ENCODE data around the gene UBE2Q1.

UBE2Q1 gene

GRCh38 chr1:154584267-154584994, 26.0 kb upstream of the UBE2Q1 start:
- ATAC-seq, result peak; percentile 78

GRCh38 chr1:154583773-154584172, 25.3 kb upstream of the UBE2Q1 start:
- H3K27ac Mint-ChIP-seq, result peak overlapping the region; percentile 53
- H3K4me3 Mint-ChIP-seq, result no peak overlapping the region
- peaks cover 29% of the 10 kb centered on the region for H3K4me1 Mint-ChIP-seq
- H3K36me3 Mint-ChIP-seq, result peaks cover 90% of the 10 kb centered on the region
- H3K9me3 Mint-ChIP-seq, result no peaks in the 10 kb centered on the region
- H3K27me3 Mint-ChIP-seq, result no peaks in the 10 kb centered on the region
- no peak for ATAC-seq

More at GRCh38 chr1:154584267-154584994, 26.0 kb upstream of the UBE2Q1 start:
- Mint-ChIP-seq H3K27me3 (no peaks in the 10 kb centered on the region), H3K36me3 (peaks cover 90% of the 10 kb centered on the region), H3K4me1 (peaks cover 29% of the 10 kb centered on the region), H3K4me3 (no peak overlapping the region), H3K27ac (peak overlapping the region; percentile 53), H3K9me3 (no peaks in the 10 kb centered on the region)

GRCh38 chr1:154582885-154583284, 24.4 kb upstream of the UBE2Q1 start:
- Mint-ChIP-seq H3K27ac (no peak overlapping the region), H3K9me3 (no peaks in the 10 kb centered on the region), H3K4me1 (peaks cover 29% of the 10 kb centered on the region), H3K36me3 (peaks cover 85% of the 10 kb centered on the region), H3K4me3 (no peak overlapping the region), H3K27me3 (no peaks in the 10 kb centered on the region)
- no peak for ATAC-seq

- Mint-ChIP-seq H3K27ac (no peak overlapping the region), H3K4me3 (no peak overlapping the region), H3K4me1 (peaks cover 29% of the 10 kb centered on the region), H3K27me3 (no peaks in the 10 kb centered on the region), H3K36me3 (peaks cover 73% of the 10 kb centered on the region), H3K9me3 (no peaks in the 10 kb centered on the region)
- no peak for ATAC-seq
These were observed 23.3 kb upstream of the UBE2Q1 start for GRCh38 chr1:154581766-154582165.

GRCh38 chr1:154579374-154579773, 20.9 kb upstream of the UBE2Q1 start:
- H3K27ac Mint-ChIP-seq, result no peak overlapping the region
- H3K4me1 Mint-ChIP-seq, result peaks cover 14% of the 10 kb centered on the region
- H3K36me3 Mint-ChIP-seq, result peaks cover 49% of the 10 kb centered on the region
- no peaks in the 10 kb centered on the region for H3K9me3 Mint-ChIP-seq
- no peak overlapping the region for H3K4me3 Mint-ChIP-seq
- H3K27me3 Mint-ChIP-seq, result peaks cover 4% of the 10 kb centered on the region
- no peak for ATAC-seq

- H3K4me3 Mint-ChIP-seq, result no peak overlapping the region
- peaks cover 37% of the 10 kb centered on the region for H3K36me3 Mint-ChIP-seq
- H3K9me3 Mint-ChIP-seq, result no peaks in the 10 kb centered on the region
- H3K27me3 Mint-ChIP-seq, result peaks cover 15% of the 10 kb centered on the region
- peaks cover 8% of the 10 kb centered on the region for H3K4me1 Mint-ChIP-seq
- no peak for ATAC-seq
- no peak overlapping the region for H3K27ac Mint-ChIP-seq
These were observed 19.6 kb upstream of the UBE2Q1 start for GRCh38 chr1:154578058-154578418.

DNA sequence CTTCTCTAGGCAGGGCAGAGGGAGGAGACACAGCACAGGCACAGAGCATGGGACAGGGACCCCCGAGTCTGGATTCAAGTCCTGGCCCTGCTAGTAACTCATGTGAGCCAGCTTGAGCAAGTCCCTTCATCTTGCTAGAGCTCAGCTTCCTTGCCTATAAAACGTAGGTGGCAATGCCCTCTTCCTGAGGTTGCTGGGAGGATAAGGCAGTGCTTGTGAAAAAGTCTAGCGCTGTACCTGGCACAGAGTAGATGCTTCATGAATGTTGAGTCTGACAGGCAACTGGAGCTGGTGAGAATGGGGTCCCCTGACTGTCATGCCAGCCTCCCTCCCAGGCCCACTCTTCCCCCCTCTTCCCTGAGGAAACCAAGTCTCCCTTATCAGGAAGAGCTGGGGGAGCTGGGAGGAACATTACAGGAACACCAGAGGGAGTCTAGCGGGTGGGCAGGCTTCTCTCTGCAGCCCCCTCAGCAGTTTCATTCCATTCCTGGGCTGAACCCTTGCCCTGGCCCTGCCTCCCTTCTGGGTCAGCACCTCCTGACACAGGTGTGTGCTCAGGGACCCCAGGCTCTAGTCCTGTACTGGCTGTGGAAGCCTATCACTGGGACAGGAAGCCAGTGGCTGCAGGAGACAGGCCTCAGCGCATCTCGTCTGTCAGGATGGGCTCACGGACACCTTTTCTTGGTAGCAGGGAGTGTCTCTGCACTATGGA, 19.0 kb upstream of the UBE2Q1 start:
- H3K4me1 Mint-ChIP-seq, result peaks cover 8% of the 10 kb centered on the region
- peaks cover 36% of the 10 kb centered on the region for H3K36me3 Mint-ChIP-seq
- H3K27me3 Mint-ChIP-seq, result peaks cover 16% of the 10 kb centered on the region
- H3K27ac Mint-ChIP-seq, result no peak overlapping the region
- H3K9me3 Mint-ChIP-seq, result no peaks in the 10 kb centered on the region
- no peak for ATAC-seq
- no peak overlapping the region for H3K4me3 Mint-ChIP-seq

GRCh38 chr1:154575951-154576566, 17.6 kb upstream of the UBE2Q1 start:
- Mint-ChIP-seq H3K4me3 (no peak overlapping the region), H3K4me1 (peaks cover 8% of the 10 kb centered on the region), H3K9me3 (no peaks in the 10 kb centered on the region), H3K27ac (no peak overlapping the region), H3K27me3 (peaks cover 30% of the 10 kb centered on the region), H3K36me3 (peaks cover 24% of the 10 kb centered on the region)
- ATAC-seq, result peak; percentile 7

GRCh38 chr1:154575147-154575927, 16.9 kb upstream of the UBE2Q1 start:
- peaks cover 17% of the 10 kb centered on the region for H3K36me3 Mint-ChIP-seq
- ATAC-seq, result no peak
- H3K4me1 Mint-ChIP-seq, result peaks cover 8% of the 10 kb centered on the region
- H3K9me3 Mint-ChIP-seq, result no peaks in the 10 kb centered on the region
- no peak overlapping the region for H3K4me3 Mint-ChIP-seq
- no peak overlapping the region for H3K27ac Mint-ChIP-seq
- peaks cover 33% of the 10 kb centered on the region for H3K27me3 Mint-ChIP-seq

- H3K9me3 Mint-ChIP-seq, result no peaks in the 10 kb centered on the region
- peaks cover 13% of the 10 kb centered on the region for H3K36me3 Mint-ChIP-seq
- no peak for ATAC-seq
- H3K4me3 Mint-ChIP-seq, result no peak overlapping the region
- peaks cover 8% of the 10 kb centered on the region for H3K4me1 Mint-ChIP-seq
- peaks cover 33% of the 10 kb centered on the region for H3K27me3 Mint-ChIP-seq
- H3K27ac Mint-ChIP-seq, result no peak overlapping the region
These were observed 16.3 kb upstream of the UBE2Q1 start for GRCh38 chr1:154574716-154575115.

GRCh38 chr1:154573168-154573510, 14.7 kb upstream of the UBE2Q1 start:
- peaks cover 40% of the 10 kb centered on the region for H3K27me3 Mint-ChIP-seq
- H3K4me3 Mint-ChIP-seq, result no peak overlapping the region
- H3K27ac Mint-ChIP-seq, result no peak overlapping the region
- no peak for ATAC-seq
- no peaks in the 10 kb centered on the region for H3K9me3 Mint-ChIP-seq
- peaks cover 10% of the 10 kb centered on the region for H3K4me1 Mint-ChIP-seq
- H3K36me3 Mint-ChIP-seq, result no peaks in the 10 kb centered on the region

- H3K4me1 Mint-ChIP-seq, result peaks cover 15% of the 10 kb centered on the region
- no peaks in the 10 kb centered on the region for H3K9me3 Mint-ChIP-seq
- no peak for ATAC-seq
- H3K27ac Mint-ChIP-seq, result no peak overlapping the region
- no peaks in the 10 kb centered on the region for H3K36me3 Mint-ChIP-seq
- H3K4me3 Mint-ChIP-seq, result no peak overlapping the region
- peaks cover 45% of the 10 kb centered on the region for H3K27me3 Mint-ChIP-seq
These were observed 14.2 kb upstream of the UBE2Q1 start for GRCh38 chr1:154572468-154573167.

DNA sequence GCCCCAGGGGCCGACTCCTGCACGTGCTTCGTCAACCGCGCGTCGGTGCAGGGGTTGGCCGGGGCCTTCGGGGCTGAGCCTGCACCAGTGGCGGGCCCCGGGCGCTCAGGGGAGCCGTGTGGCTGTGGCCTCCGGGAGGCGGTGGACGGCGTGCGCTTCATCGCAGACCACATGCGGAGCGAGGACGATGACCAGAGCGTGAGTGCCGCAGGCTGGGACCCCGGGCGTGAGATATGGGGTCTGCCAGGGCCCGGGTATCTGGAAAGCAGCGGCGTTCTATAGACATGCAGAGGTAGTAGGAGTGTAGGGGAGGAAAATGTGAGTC, 13.5 kb upstream of the UBE2Q1 start:
- ATAC-seq, result no peak
- H3K4me3 Mint-ChIP-seq, result no peak overlapping the region
- no peaks in the 10 kb centered on the region for H3K9me3 Mint-ChIP-seq
- H3K27me3 Mint-ChIP-seq, result peaks cover 52% of the 10 kb centered on the region
- peaks cover 19% of the 10 kb centered on the region for H3K4me1 Mint-ChIP-seq
- H3K27ac Mint-ChIP-seq, result no peak overlapping the region
- H3K36me3 Mint-ChIP-seq, result no peaks in the 10 kb centered on the region

- no peak overlapping the region for H3K27ac Mint-ChIP-seq
- peaks cover 19% of the 10 kb centered on the region for H3K4me1 Mint-ChIP-seq
- peaks cover 57% of the 10 kb centered on the region for H3K27me3 Mint-ChIP-seq
- ATAC-seq, result no peak
- H3K36me3 Mint-ChIP-seq, result no peaks in the 10 kb centered on the region
- no peak overlapping the region for H3K4me3 Mint-ChIP-seq
- H3K9me3 Mint-ChIP-seq, result no peaks in the 10 kb centered on the region
These were observed 12.9 kb upstream of the UBE2Q1 start for GRCh38 chr1:154571244-154571963.
